Activated CD8-positive, alpha-beta T cell treated with anti-CD3 and anti-CD28 coated beads for 36 hours (primary cell): ENCODE measurements around the gene METTL4. TPM values are rescaled to one million over a fixed set of nuclear protein-coding genes. Genes with fewer than 3 reads are reported as not detected.

Experiments
- ATAC-seq: fragments of 200-7000 bp; cut with Tn5 transposase; one replicate; pipeline ENCODE4 v1.10.0; 2021; ENCODE audit warnings: mild to moderate bottlenecking, moderate library complexity
- CTCF ChIA-PET: fragments of 350-600 bp; sonication (Branson Sonifier 250); formaldehyde crosslinking; loops from one replicate; lab custom pipeline; 2021; ENCODE audit warnings: antibody characterized with exemption; lab: Charles Lee
- POLR2A ChIA-PET: fragments of 350-600 bp; sonication (Branson Sonifier 250); formaldehyde crosslinking; loops from one replicate; lab custom pipeline; 2021; ENCODE audit warnings: antibody characterized with exemption; lab: Charles Lee
- DNase-seq: peaks from one replicate; pipeline ENCODE4 v3.0.0-alpha.2; 2020
- H3K27ac Mint-ChIP-seq: one replicate; pipeline ENCODE4 v1.8.0; 2021; ENCODE audit warnings: mild to moderate bottlenecking, mixed read lengths
- H3K27me3 Mint-ChIP-seq: one replicate; pipeline ENCODE4 v1.8.0; 2021; ENCODE audit warnings: mixed read lengths
- H3K36me3 Mint-ChIP-seq: one replicate; pipeline ENCODE4 v1.8.0; 2021; ENCODE audit warnings: low read depth, mixed read lengths
- H3K4me1 Mint-ChIP-seq: one replicate; pipeline ENCODE4 v1.8.0; 2021; ENCODE audit warnings: low read depth, mixed read lengths
- H3K4me3 Mint-ChIP-seq: one replicate; pipeline ENCODE4 v1.8.0; 2021; ENCODE audit warnings: mild to moderate bottlenecking, moderate library complexity, mixed read lengths
- H3K9me3 Mint-ChIP-seq: one replicate; pipeline ENCODE4 v1.8.0; 2021; ENCODE audit warnings: mixed read lengths
- CTCF ChIP-seq: fragments of 200-600 bp; IDR thresholded peaks from one replicate; pipeline ENCODE4 v1.8.0; 2022; ENCODE audit warnings: antibody characterized with exemption, mild to moderate bottlenecking
- intact Hi-C: fragments of 100-400 bp; cut with micrococcal nuclease; formaldehyde crosslinking; loops from one replicate; pipeline ENCODE4 v1.10.0; 2022
- total RNA-seq, 2 experiments: library from RNA; stranded (reverse); gene quantifications; one replicate each; pipeline ENCODE4 v1.2.3, GENCODE V29; 2021

Gene METTL4
- total RNA-seq, 2 experiments from 2014 or later, result 18.9 to 20.5 TPM

GRCh38 chr18:2535419-2535910 lies 35.8 kb downstream of the METTL4 start:
- CTCF ChIA-PET, result no interaction called here
- no peak overlapping the region for H3K4me3 Mint-ChIP-seq
- DNase-seq, result no peak

GRCh38 chr18:2534906-2535305 lies 36.4 kb downstream of the METTL4 start:
- Mint-ChIP-seq H3K9me3 (no peaks in the 10 kb centered on the region), H3K4me3 (no peak overlapping the region), H3K4me1 (no peaks in the 10 kb centered on the region), H3K27ac (no peak overlapping the region), H3K36me3 (peaks cover 12% of the 10 kb centered on the region), H3K27me3 (no peaks in the 10 kb centered on the region)
- intact Hi-C loops, result loop anchor here (5.0 kb wide), 1 partner anchor 423 kb away; no protein-coding TSS in a partner anchor
- ATAC-seq, result no peak
- ChIA-PET CTCF (no interaction called here), POLR2A (no interaction called here)
- no peak for TF ChIP-seq CTCF
- DNase-seq, result no peak

More at GRCh38 chr18:2535419-2535910, 35.8 kb downstream of the METTL4 start:
- no peak overlapping the region for H3K27ac Mint-ChIP-seq
- intact Hi-C loops, result loop anchor here (5.0 kb wide), 1 partner anchor 423 kb away; no protein-coding TSS in a partner anchor
- no peaks in the 10 kb centered on the region for H3K9me3 Mint-ChIP-seq
- no peak for TF ChIP-seq CTCF
- POLR2A ChIA-PET, result no interaction called here
- no peaks in the 10 kb centered on the region for H3K27me3 Mint-ChIP-seq
- no peaks in the 10 kb centered on the region for H3K4me1 Mint-ChIP-seq
- H3K36me3 Mint-ChIP-seq, result peaks cover 12% of the 10 kb centered on the region
- ATAC-seq, result no peak

GRCh38 chr18:2532797-2533196 lies 38.5 kb downstream of the METTL4 start:
- Mint-ChIP-seq H3K9me3 (no peaks in the 10 kb centered on the region), H3K36me3 (peaks cover 10% of the 10 kb centered on the region), H3K27me3 (no peaks in the 10 kb centered on the region), H3K27ac (no peak overlapping the region), H3K4me1 (no peaks in the 10 kb centered on the region), H3K4me3 (no peak overlapping the region)
- intact Hi-C loops, result no loop called here
- TF ChIP-seq CTCF, result no peak
- DNase-seq, result no peak
- ChIA-PET CTCF (interaction anchor here (1.1 kb wide), 1 partner anchor 14 kb away, joined by 3 read pairs; no protein-coding TSS in a partner anchor), POLR2A (no interaction called here)
- ATAC-seq, result no peak

- no peak overlapping the region for H3K4me3 Mint-ChIP-seq
- DNase-seq (no peak), ATAC-seq (no peak)
- H3K36me3 Mint-ChIP-seq, result peaks cover 10% of the 10 kb centered on the region
- ChIA-PET POLR2A (no interaction called here), CTCF (interaction anchor here (0.8 to 2.3 kb wide), 4 partner anchors 10 to 425 kb away, joined by 3 to 8 read pairs (median 4); no protein-coding TSS in a partner anchor)
- intact Hi-C loops, result no loop called here
- H3K27ac Mint-ChIP-seq, result no peak overlapping the region
- TF ChIP-seq CTCF, result no peak
- H3K4me1 Mint-ChIP-seq, result no peaks in the 10 kb centered on the region
- H3K27me3 Mint-ChIP-seq, result no peaks in the 10 kb centered on the region
- no peaks in the 10 kb centered on the region for H3K9me3 Mint-ChIP-seq
These were observed 39.6 kb downstream of the METTL4 start for GRCh38 chr18:2531751-2532150.

GRCh38 chr18:2529154-2529553 lies 42.2 kb downstream of the METTL4 start:
- H3K4me1 Mint-ChIP-seq, result no peaks in the 10 kb centered on the region
- ChIA-PET CTCF (interaction anchor here (1.0 kb wide), 1 partner anchor 190 kb away, joined by 3 read pairs; no protein-coding TSS in a partner anchor), POLR2A (no interaction called here)
- no peaks in the 10 kb centered on the region for H3K9me3 Mint-ChIP-seq
- no peak overlapping the region for H3K4me3 Mint-ChIP-seq
- H3K27ac Mint-ChIP-seq, result no peak overlapping the region
- H3K27me3 Mint-ChIP-seq, result no peaks in the 10 kb centered on the region
- no peak for TF ChIP-seq CTCF
- DNase-seq, result no peak
- ATAC-seq, result no peak
- intact Hi-C loops, result no loop called here
- peaks cover 5% of the 10 kb centered on the region for H3K36me3 Mint-ChIP-seq
